Stomach (tissue), 4 donors: Measurements from ENCODE around the gene SEC22A.

ENCODE experiments used
- CTCF ChIP-seq, 7 experiments: fragments of 450-650 bp in 4 of 7; fragments of 200-600 bp in 3 of 7; sonication (generic) in 3 of 7; IDR thresholded peaks; one replicate each; pipeline ENCODE4 v1.5.1; 2016 to 2019; ENCODE audit warnings: antibody characterized with exemption in 7 of 7, control low read depth in 2 of 7, mild to moderate bottlenecking in 1 of 7
- POLR2A ChIP-seq, 4 donors: fragments of 450-650 bp; IDR thresholded peaks; one replicate each; pipeline ENCODE4 v1.6.1; 2016; ENCODE audit warnings: antibody characterized with exemption in 4 of 4, control low read depth in 2 of 4, mild to moderate bottlenecking in 1 of 4, moderate library complexity in 1 of 4
- POLR2AphosphoS5 ChIP-seq, 3 donors: sonication (generic); formaldehyde crosslinking; IDR thresholded peaks; one replicate each; pipeline ENCODE4 v1.6.1; 2016; ENCODE audit warnings: antibody characterized with exemption in 3 of 3

- TF ChIP-seq POLR2A (IDR thresholded peaks at IDR 0.05), result no peak
- no peak for TF ChIP-seq CTCF (IDR thresholded peaks at IDR 0.05)
- no peak for TF ChIP-seq POLR2AphosphoS5 (IDR thresholded peaks at IDR 0.05)
Observed at GRCh38 chr3:123295901-123296250, 94.1 kb downstream of the SEC22A start.
